Osteocyte (in vitro differentiated cells): ENCODE results near the gene LANCL1. TPM values are rescaled to one million over a fixed set of nuclear protein-coding genes. Genes with fewer than 3 reads are reported as not detected.

Experiments used
- DNase-seq: peaks from one replicate; pipeline ENCODE4 v3.0.0; 2021; ENCODE audit warnings: mixed read lengths; ENCODE audit not compliant: unreplicated experiment; ENCODE audit errors: extremely low spot score
- H3K27ac Mint-ChIP-seq: one replicate; pipeline ENCODE4 v1.8.0; 2021; ENCODE audit warnings: mild to moderate bottlenecking, mixed read lengths; ENCODE audit not compliant: unreplicated experiment
- H3K27me3 Mint-ChIP-seq: one replicate; pipeline ENCODE4 v1.8.0; 2021; ENCODE audit warnings: mixed read lengths; ENCODE audit not compliant: unreplicated experiment
- H3K36me3 Mint-ChIP-seq: one replicate; pipeline ENCODE4 v1.8.0; 2021; ENCODE audit warnings: mixed read lengths; ENCODE audit not compliant: unreplicated experiment
- H3K4me1 Mint-ChIP-seq: one replicate; pipeline ENCODE4 v1.8.0; 2021; ENCODE audit warnings: mixed read lengths; ENCODE audit not compliant: unreplicated experiment
- H3K4me3 Mint-ChIP-seq: one replicate; pipeline ENCODE4 v1.8.0; 2021; ENCODE audit warnings: mild to moderate bottlenecking, moderate library complexity, mixed read lengths; ENCODE audit not compliant: unreplicated experiment
- H3K9me3 Mint-ChIP-seq: one replicate; pipeline ENCODE4 v1.8.0; 2021; ENCODE audit warnings: mixed read lengths; ENCODE audit not compliant: unreplicated experiment
- total RNA-seq: library from RNA; stranded (reverse); gene quantifications from 2 replicates; pipeline ENCODE4 v1.2.1, GENCODE V29; 2021
- TF ChIP-seq, protein P1 (sequence below): fragments of 200-600 bp; sonication (generic); IDR thresholded peaks from 2 replicates; pipeline ENCODE4 v1.5.0; 2021; ENCODE audit warnings: antibody characterized with exemption, mild to moderate bottlenecking, moderate library complexity

Gene LANCL1
- total RNA-seq, 1 donor from 2014 or later = 67.3 TPM

GRCh38 chr2:210442457-210442856 lies 34.1 kb downstream of the LANCL1 start:
- Mint-ChIP-seq H3K27ac (no peak overlapping the region), H3K36me3 (peaks cover 37% of the 10 kb centered on the region), H3K4me1 (no peaks in the 10 kb centered on the region)

GRCh38 chr2:210440206-210440605 lies 36.4 kb downstream of the LANCL1 start:
- Mint-ChIP-seq H3K9me3 (no peaks in the 10 kb centered on the region), H3K4me3 (no peak overlapping the region), H3K4me1 (no peaks in the 10 kb centered on the region), H3K27me3 (no peaks in the 10 kb centered on the region), H3K27ac (no peak overlapping the region), H3K36me3 (peaks cover 38% of the 10 kb centered on the region)
- no peak for DNase-seq
- TF ChIP-seq, protein P1, sequence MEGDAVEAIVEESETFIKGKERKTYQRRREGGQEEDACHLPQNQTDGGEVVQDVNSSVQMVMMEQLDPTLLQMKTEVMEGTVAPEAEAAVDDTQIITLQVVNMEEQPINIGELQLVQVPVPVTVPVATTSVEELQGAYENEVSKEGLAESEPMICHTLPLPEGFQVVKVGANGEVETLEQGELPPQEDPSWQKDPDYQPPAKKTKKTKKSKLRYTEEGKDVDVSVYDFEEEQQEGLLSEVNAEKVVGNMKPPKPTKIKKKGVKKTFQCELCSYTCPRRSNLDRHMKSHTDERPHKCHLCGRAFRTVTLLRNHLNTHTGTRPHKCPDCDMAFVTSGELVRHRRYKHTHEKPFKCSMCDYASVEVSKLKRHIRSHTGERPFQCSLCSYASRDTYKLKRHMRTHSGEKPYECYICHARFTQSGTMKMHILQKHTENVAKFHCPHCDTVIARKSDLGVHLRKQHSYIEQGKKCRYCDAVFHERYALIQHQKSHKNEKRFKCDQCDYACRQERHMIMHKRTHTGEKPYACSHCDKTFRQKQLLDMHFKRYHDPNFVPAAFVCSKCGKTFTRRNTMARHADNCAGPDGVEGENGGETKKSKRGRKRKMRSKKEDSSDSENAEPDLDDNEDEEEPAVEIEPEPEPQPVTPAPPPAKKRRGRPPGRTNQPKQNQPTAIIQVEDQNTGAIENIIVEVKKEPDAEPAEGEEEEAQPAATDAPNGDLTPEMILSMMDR = no peak

More at GRCh38 chr2:210442457-210442856, 34.1 kb downstream of the LANCL1 start:
- DNase-seq = no peak
- TF ChIP-seq, protein P1 = no peak
- H3K9me3 Mint-ChIP-seq = peaks cover 8% of the 10 kb centered on the region
- no peaks in the 10 kb centered on the region for H3K27me3 Mint-ChIP-seq
- no peak overlapping the region for H3K4me3 Mint-ChIP-seq

GRCh38 chr2:210435439-210435838 lies 41.1 kb downstream of the LANCL1 start:
- no peak overlapping the region for H3K27ac Mint-ChIP-seq
- peaks cover 4% of the 10 kb centered on the region for H3K9me3 Mint-ChIP-seq
- TF ChIP-seq, protein P1 = no peak
- H3K27me3 Mint-ChIP-seq = no peaks in the 10 kb centered on the region
- peaks cover 65% of the 10 kb centered on the region for H3K36me3 Mint-ChIP-seq
- H3K4me1 Mint-ChIP-seq = no peaks in the 10 kb centered on the region
- H3K4me3 Mint-ChIP-seq = no peak overlapping the region
- DNase-seq = no peak

DNA sequence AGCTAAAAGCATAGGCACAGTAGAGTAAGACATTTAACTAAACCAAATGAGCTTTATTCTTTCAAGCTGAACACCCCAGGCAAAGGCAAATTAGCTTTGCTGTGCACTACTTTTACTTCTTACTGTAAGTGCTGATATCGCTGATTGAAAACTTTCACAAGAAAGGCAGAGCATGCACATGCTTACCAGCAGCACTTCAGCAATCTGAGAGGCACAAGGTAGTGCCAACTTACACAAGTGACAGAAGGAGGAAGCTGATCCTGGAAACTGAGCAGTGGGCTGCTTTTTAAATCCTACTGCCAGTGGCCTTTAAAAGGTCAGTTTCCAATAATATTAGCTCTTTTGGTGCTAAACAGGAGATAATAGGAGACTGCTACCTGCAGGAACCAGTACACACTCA lies 43.9 kb downstream of the LANCL1 start:
- Mint-ChIP-seq H3K36me3 (peaks cover 58% of the 10 kb centered on the region), H3K4me1 (no peaks in the 10 kb centered on the region)

GRCh38 chr2:210429403-210430137 lies 47.0 kb downstream of the LANCL1 start:
- H3K4me3 Mint-ChIP-seq = no peak overlapping the region
- TF ChIP-seq, protein P1 = no peak
- DNase-seq = no peak
- no peaks in the 10 kb centered on the region for H3K27me3 Mint-ChIP-seq
- no peak overlapping the region for H3K27ac Mint-ChIP-seq
- peaks cover 56% of the 10 kb centered on the region for H3K36me3 Mint-ChIP-seq
- H3K4me1 Mint-ChIP-seq = no peaks in the 10 kb centered on the region
- peaks cover 39% of the 10 kb centered on the region for H3K9me3 Mint-ChIP-seq

More for the DNA sequence above, 43.9 kb downstream of the LANCL1 start:
- no peak overlapping the region for H3K4me3 Mint-ChIP-seq
- no peak overlapping the region for H3K27ac Mint-ChIP-seq
- TF ChIP-seq, protein P1 = no peak
- H3K27me3 Mint-ChIP-seq = no peaks in the 10 kb centered on the region
- DNase-seq = no peak
- peaks cover 16% of the 10 kb centered on the region for H3K9me3 Mint-ChIP-seq
